ENCODE results near the gene CERT1. TPM values are rescaled to one million over a fixed set of nuclear protein-coding genes. Genes with fewer than 3 reads are reported as not detected.
A peak's percentile ranks its signal among the peaks of the same experiment; 100 is the strongest.

The CERT1 gene
- total and polyA plus RNA-seq, 2 donors (not counting 1 experiment from before 2014, with no cell fraction given), result 18.0 to 36.0 TPM

GRCh38 chr5:75351139-75351926, 160.1 kb downstream of the CERT1 start:
- H3K36me3 ChIP-seq (ENCODE audit: control insufficient read depth, insufficient read depth, low read length), result peaks cover 17% of the 10 kb centered on the region

GRCh38 chr5:75349663-75350062, 161.8 kb downstream of the CERT1 start:
- Histone ChIP-seq H3K36me3 (ENCODE audit: control insufficient read depth, insufficient read depth, low read length) (peaks cover 12% of the 10 kb centered on the region), H3K9ac (ENCODE audit: insufficient read depth, low read length) (no peak overlapping the region), H3K9me3 (ENCODE audit: control insufficient read depth, insufficient read depth, low read depth, low read length) (no peaks in the 10 kb centered on the region), H3K4me2 (ENCODE audit: extremely low read depth, insufficient read depth, low read length) (no peak overlapping the region), H3K4me3 (replicated peaks in 1 of 4; ENCODE audit: control extremely low read depth in 1 of 4, insufficient read depth in 1 of 4, low read depth in 3 of 4, low read length in 4 of 4) (no peak overlapping the region), H3K79me2 (ENCODE audit: control insufficient read depth, insufficient read depth, low read length) (peaks cover 1% of the 10 kb centered on the region), H3K27ac (ENCODE audit: insufficient read depth, low read length) (no peak overlapping the region), H3K27me3 (ENCODE audit: control insufficient read depth, insufficient read depth, low read length) (no peaks in the 10 kb centered on the region), H3K4me1 (ENCODE audit: control insufficient read depth, extremely low read depth, insufficient read depth, low read length) (no peaks in the 10 kb centered on the region), H2AFZ (ENCODE audit: low read length) (no peak overlapping the region), H4K20me1 (ENCODE audit: control insufficient read depth, extremely low read depth, insufficient read depth, low read length) (no peaks in the 10 kb centered on the region)
- TF ChIP-seq EZH2 (IDR thresholded peaks at IDR 0.05; ENCODE audit: low read length, missing control alignments) (no peak), CTCF (conservative IDR thresholded peaks at IDR 0.05 in 1 of 2, IDR thresholded peaks at IDR 0.05 in 1 of 2; ENCODE audit: low read depth in 1 of 2, low read length in 2 of 2) (no peak)
- no peak for DNase-seq (ENCODE audit: low read depth in 2 of 2)

More at GRCh38 chr5:75351139-75351926, 160.1 kb downstream of the CERT1 start:
- no peaks in the 10 kb centered on the region for H3K4me1 ChIP-seq (ENCODE audit: control insufficient read depth, extremely low read depth, insufficient read depth, low read length)
- H2AFZ ChIP-seq (ENCODE audit: low read length), result no peak overlapping the region
- H3K79me2 ChIP-seq (ENCODE audit: control insufficient read depth, insufficient read depth, low read length), result peaks cover 1% of the 10 kb centered on the region
- no peak overlapping the region for H3K9ac ChIP-seq (ENCODE audit: insufficient read depth, low read length)
- TF ChIP-seq CTCF (conservative IDR thresholded peaks at IDR 0.05 in 1 of 2, IDR thresholded peaks at IDR 0.05 in 1 of 2; ENCODE audit: low read depth in 1 of 2, low read length in 2 of 2) (peak in 1 of 2 donors; percentile 1), EZH2 (IDR thresholded peaks at IDR 0.05; ENCODE audit: low read length, missing control alignments) (no peak)
- H4K20me1 ChIP-seq (ENCODE audit: control insufficient read depth, extremely low read depth, insufficient read depth, low read length), result no peaks in the 10 kb centered on the region
- no peak for DNase-seq (ENCODE audit: low read depth in 2 of 2)
- H3K27me3 ChIP-seq (ENCODE audit: control insufficient read depth, insufficient read depth, low read length), result no peaks in the 10 kb centered on the region
- no peak overlapping the region for H3K27ac ChIP-seq (ENCODE audit: insufficient read depth, low read length)
- no peak overlapping the region for H3K4me2 ChIP-seq (ENCODE audit: extremely low read depth, insufficient read depth, low read length)
- no peaks in the 10 kb centered on the region for H3K9me3 ChIP-seq (ENCODE audit: control insufficient read depth, insufficient read depth, low read depth, low read length)
- H3K4me3 ChIP-seq (replicated peaks in 1 of 4; ENCODE audit: control extremely low read depth in 1 of 4, insufficient read depth in 1 of 4, low read depth in 3 of 4, low read length in 4 of 4), result no peak overlapping the region

- DNase-seq (ENCODE audit: low read depth in 2 of 2), result peak in 1 of 2 donors; percentile 59
- H3K4me3 ChIP-seq (replicated peaks in 1 of 4; ENCODE audit: control extremely low read depth in 1 of 4, insufficient read depth in 1 of 4, low read depth in 3 of 4, low read length in 4 of 4), result no peak overlapping the region
- H3K9me3 ChIP-seq (ENCODE audit: control insufficient read depth, insufficient read depth, low read depth, low read length), result no peaks in the 10 kb centered on the region
- H3K27me3 ChIP-seq (ENCODE audit: control insufficient read depth, insufficient read depth, low read length), result no peaks in the 10 kb centered on the region
- no peak overlapping the region for H3K27ac ChIP-seq (ENCODE audit: insufficient read depth, low read length)
- no peaks in the 10 kb centered on the region for H3K4me1 ChIP-seq (ENCODE audit: control insufficient read depth, extremely low read depth, insufficient read depth, low read length)
- TF ChIP-seq CTCF (conservative IDR thresholded peaks at IDR 0.05 in 1 of 2, IDR thresholded peaks at IDR 0.05 in 1 of 2; ENCODE audit: low read depth in 1 of 2, low read length in 2 of 2), result no peak
- TF ChIP-seq EZH2 (IDR thresholded peaks at IDR 0.05; ENCODE audit: low read length, missing control alignments), result no peak
- H3K79me2 ChIP-seq (ENCODE audit: control insufficient read depth, insufficient read depth, low read length), result peaks cover 10% of the 10 kb centered on the region
- peaks cover 11% of the 10 kb centered on the region for H3K36me3 ChIP-seq (ENCODE audit: control insufficient read depth, insufficient read depth, low read length)
- no peak overlapping the region for H3K9ac ChIP-seq (ENCODE audit: insufficient read depth, low read length)
- no peak overlapping the region for H2AFZ ChIP-seq (ENCODE audit: low read length)
- no peak overlapping the region for H3K4me2 ChIP-seq (ENCODE audit: extremely low read depth, insufficient read depth, low read length)
- no peaks in the 10 kb centered on the region for H4K20me1 ChIP-seq (ENCODE audit: control insufficient read depth, extremely low read depth, insufficient read depth, low read length)
Measured at GRCh38 chr5:75348241-75348640, 163.2 kb downstream of the CERT1 start.

Data from fibroblast of lung (primary cell).